HG03378 (cell line): ENCODE measurements around the gene PLCD3.
"Not testable (repeated sequence)": the region's sequence is repeated elsewhere in the genome, so short reads cannot be mapped to it uniquely, and the experiment has no call there.

Experiments used
- ATAC-seq: cut with Tn5 transposase; IDR thresholded peaks from one replicate; pipeline ENCODE4 v1.9.1; 2021; ENCODE audit warnings: mild to moderate bottlenecking, moderate library complexity; ENCODE audit not compliant: unreplicated experiment

The PLCD3 gene

GRCh38 chr17:45135192-45135977 lies 3.1 kb upstream of the PLCD3 start, which contains the start of gene ACBD4:
Gene ACBD4 (plus strand): TSS chr17:45135687. CDS start chr17:45136145, 458 bp downstream.
- ATAC-seq: peak; percentile 84

- no peak for ATAC-seq
Observed at GRCh38 chr17:45132572-45133463, 503 bp upstream of the PLCD3 start.

GRCh38 chr17:45131616-45132319 lies 547 bp downstream of the PLCD3 start:
- no peak for ATAC-seq

GRCh38 chr17:45130681-45131615 lies 1.4 kb downstream of the PLCD3 start:
- ATAC-seq: no peak

- no peak for ATAC-seq
Observed at GRCh38 chr17:45129940-45130680, 2.2 kb downstream of the PLCD3 start.

- ATAC-seq: no peak
Observed at GRCh38 chr17:45129426-45129939, 2.8 kb downstream of the PLCD3 start.

GRCh38 chr17:45128989-45129388 lies 3.3 kb downstream of the PLCD3 start:
- ATAC-seq: no peak

- ATAC-seq: no peak
Observed at GRCh38 chr17:45128331-45128730, 4.0 kb downstream of the PLCD3 start.

GRCh38 chr17:45127548-45128300 lies 4.6 kb downstream of the PLCD3 start:
- no peak for ATAC-seq

- ATAC-seq: no peak
Observed at GRCh38 chr17:45127207-45127547, 5.1 kb downstream of the PLCD3 start.

GRCh38 chr17:45125509-45125908 lies 6.8 kb downstream of the PLCD3 start:
- ATAC-seq: no peak

GRCh38 chr17:45124797-45125122 lies 7.6 kb downstream of the PLCD3 start:
- not testable (repeated sequence) for ATAC-seq

- ATAC-seq: no peak
Observed at GRCh38 chr17:45123930-45124796, 8.2 kb downstream of the PLCD3 start.

GRCh38 chr17:45123076-45123770 lies 9.1 kb downstream of the PLCD3 start:
- ATAC-seq: no peak

- ATAC-seq: no peak
Observed at GRCh38 chr17:45121055-45121454, 11.3 kb downstream of the PLCD3 start.

GRCh38 chr17:45120558-45120957 lies 11.8 kb downstream of the PLCD3 start:
- ATAC-seq: no peak

GRCh38 chr17:45119964-45120363 lies 12.4 kb downstream of the PLCD3 start:
- no peak for ATAC-seq
